LoVo (cell line): ENCODE data around the gene ZNF385D.

Experiments used
- DNase-seq: peaks from one replicate; pipeline ENCODE4 v3.0.0-alpha.2; 2016; ENCODE audit warnings: low spot score

Gene ZNF385D

GRCh38 chr3:21670386-21670785 is 80.6 kb downstream of the ZNF385D start:
- no peak for DNase-seq

GRCh38 chr3:21668012-21668411 is 83.0 kb downstream of the ZNF385D start:
- no peak for DNase-seq

- DNase-seq, result no peak
These were observed 85.4 kb downstream of the ZNF385D start for GRCh38 chr3:21665444-21666100.

GRCh38 chr3:21664996-21665395 is 86.0 kb downstream of the ZNF385D start:
- DNase-seq, result no peak

GRCh38 chr3:21662403-21662802 is 88.6 kb downstream of the ZNF385D start:
- DNase-seq, result no peak

- no peak for DNase-seq
These were observed 96.3 kb downstream of the ZNF385D start for GRCh38 chr3:21654662-21655061.

- DNase-seq, result no peak
These were observed 96.8 kb downstream of the ZNF385D start for GRCh38 chr3:21654241-21654640.

GRCh38 chr3:21649519-21649918 is 101.5 kb downstream of the ZNF385D start:
- DNase-seq, result no peak

- DNase-seq, result no peak
These were observed 103.0 kb downstream of the ZNF385D start for GRCh38 chr3:21647961-21648360.

GRCh38 chr3:21645121-21645897 is 105.7 kb downstream of the ZNF385D start:
- no peak for DNase-seq

GRCh38 chr3:21644268-21644667 is 106.7 kb downstream of the ZNF385D start:
- DNase-seq, result no peak

GRCh38 chr3:21643752-21644151 is 107.3 kb downstream of the ZNF385D start:
- DNase-seq, result no peak

- DNase-seq, result no peak
These were observed 108.6 kb downstream of the ZNF385D start for GRCh38 chr3:21642433-21642832.

- DNase-seq, result no peak
These were observed 109.1 kb downstream of the ZNF385D start for GRCh38 chr3:21641959-21642358.

GRCh38 chr3:21638488-21638887 is 112.5 kb downstream of the ZNF385D start:
- no peak for DNase-seq

GRCh38 chr3:21634112-21634511 is 116.9 kb downstream of the ZNF385D start:
- DNase-seq, result no peak

- no peak for DNase-seq
These were observed 126.5 kb downstream of the ZNF385D start for GRCh38 chr3:21624524-21624923.

GRCh38 chr3:21621181-21621651 is 129.8 kb downstream of the ZNF385D start:
- no peak for DNase-seq

GRCh38 chr3:21620511-21621155 is 130.4 kb downstream of the ZNF385D start:
- no peak for DNase-seq

- DNase-seq, result no peak
These were observed 132.3 kb downstream of the ZNF385D start for GRCh38 chr3:21618695-21619094.

GRCh38 chr3:21613372-21614070 is 137.5 kb downstream of the ZNF385D start:
- no peak for DNase-seq

- DNase-seq, result no peak
These were observed 149.8 kb downstream of the ZNF385D start for GRCh38 chr3:21601178-21601577.
